Osteoblast (primary cell): ENCODE measurements around the gene AUTS2. TPM values are rescaled to one million over a fixed set of nuclear protein-coding genes. Genes with fewer than 3 reads are reported as not detected.

Experiments used
- DNase-seq: peaks from one replicate; pipeline ENCODE4 v3.0.0; 2011; ENCODE audit warnings: low spot score, mixed read lengths; ENCODE audit not compliant: insufficient read length; ENCODE audit errors: missing footprints
- H2AFZ ChIP-seq: 2 replicates; pipeline ENCODE4 v1.6.0; 2011; ENCODE audit warnings: mild to moderate bottlenecking, low read length
- H3K27ac ChIP-seq: 2 replicates; pipeline ENCODE4 v1.5.1; 2011; ENCODE audit warnings: mild to moderate bottlenecking, low read depth, low read length, moderate library complexity
- H3K27me3 ChIP-seq: 2 replicates; pipeline ENCODE4 v1.6.0; 2012; ENCODE audit warnings: mild to moderate bottlenecking, control low read depth, inconsistent platforms, low read length, moderate library complexity; ENCODE audit not compliant: insufficient read depth
- H3K36me3 ChIP-seq: 2 replicates; pipeline ENCODE4 v1.5.1; 2011; ENCODE audit warnings: mild to moderate bottlenecking, low read length, control low read depth, moderate library complexity; ENCODE audit not compliant: insufficient read depth
- H3K4me1 ChIP-seq: 2 replicates; pipeline ENCODE4 v1.5.1; 2011; ENCODE audit warnings: mild to moderate bottlenecking, low read length, control low read depth, moderate library complexity; ENCODE audit not compliant: insufficient read depth
- H3K4me2 ChIP-seq: 2 replicates; pipeline ENCODE4 v1.6.0; 2011; ENCODE audit warnings: mild to moderate bottlenecking, low read length; ENCODE audit not compliant: insufficient read depth
- H3K4me3 ChIP-seq: fragments of 200-600 bp; sonication (generic); 3 replicates; pipeline ENCODE4 v1.5.1; 2012; ENCODE audit warnings: mild to moderate bottlenecking, low read length, inconsistent platforms; ENCODE audit not compliant: insufficient read depth
- H3K79me2 ChIP-seq: 2 replicates; pipeline ENCODE4 v1.6.0; 2012; ENCODE audit warnings: mild to moderate bottlenecking, low read length, control low read depth, inconsistent platforms; ENCODE audit not compliant: insufficient read depth
- H3K9me3 ChIP-seq: 2 replicates; pipeline ENCODE4 v1.5.1; 2011; ENCODE audit warnings: low read depth, low read length, control low read depth
- H4K20me1 ChIP-seq: 2 replicates; pipeline ENCODE4 v1.6.0; 2012; ENCODE audit warnings: mild to moderate bottlenecking, low read length, control low read depth; ENCODE audit not compliant: insufficient read depth
- total RNA-seq: library from RNA; depleted of rRNA; stranded (reverse); fragments of >200 nt; gene quantifications from 2 replicates; pipeline ENCODE4 v1.2.3, GENCODE V29; 2012
- TF ChIP-seq, protein P1 (sequence below): IDR thresholded peaks from 2 replicates; pipeline ENCODE4 v1.5.1; 2011; ENCODE audit warnings: mild to moderate bottlenecking, low read depth, low read length, moderate library complexity; ENCODE audit errors: extremely low read depth

The AUTS2 gene
- total RNA-seq, 1 donor = 15.2 TPM

DNA sequence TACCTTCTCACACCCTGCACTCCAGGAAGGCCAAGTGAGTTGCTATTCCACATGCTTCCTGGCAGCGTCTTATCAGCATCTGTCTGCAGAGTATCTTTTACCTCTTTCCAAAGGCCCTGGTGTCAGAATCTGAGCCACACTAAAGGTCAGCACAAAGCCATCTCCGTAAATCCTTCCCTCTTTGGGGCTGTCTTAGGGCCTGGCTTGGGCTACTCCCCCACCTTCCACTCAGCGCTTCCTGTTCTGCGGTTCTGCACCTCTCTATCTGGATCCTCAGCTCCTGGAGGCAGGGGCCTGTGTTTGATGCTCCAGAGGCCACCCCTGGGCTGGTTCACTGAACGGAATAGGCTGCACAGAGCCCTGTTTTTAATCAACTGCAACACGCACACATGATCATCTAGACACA lies 1198.8 kb downstream of the AUTS2 start:
- DNase-seq = no peak
- Histone ChIP-seq H3K4me2 (no peak overlapping the region), H3K4me1 (no peaks in the 10 kb centered on the region), H3K4me3 (no peak overlapping the region), H3K27me3 (no peaks in the 10 kb centered on the region), H3K79me2 (no peaks in the 10 kb centered on the region), H3K27ac (no peak overlapping the region), H3K9me3 (no peaks in the 10 kb centered on the region), H4K20me1 (no peaks in the 10 kb centered on the region), H2AFZ (no peak overlapping the region), H3K36me3 (no peaks in the 10 kb centered on the region)
- TF ChIP-seq, protein P1, sequence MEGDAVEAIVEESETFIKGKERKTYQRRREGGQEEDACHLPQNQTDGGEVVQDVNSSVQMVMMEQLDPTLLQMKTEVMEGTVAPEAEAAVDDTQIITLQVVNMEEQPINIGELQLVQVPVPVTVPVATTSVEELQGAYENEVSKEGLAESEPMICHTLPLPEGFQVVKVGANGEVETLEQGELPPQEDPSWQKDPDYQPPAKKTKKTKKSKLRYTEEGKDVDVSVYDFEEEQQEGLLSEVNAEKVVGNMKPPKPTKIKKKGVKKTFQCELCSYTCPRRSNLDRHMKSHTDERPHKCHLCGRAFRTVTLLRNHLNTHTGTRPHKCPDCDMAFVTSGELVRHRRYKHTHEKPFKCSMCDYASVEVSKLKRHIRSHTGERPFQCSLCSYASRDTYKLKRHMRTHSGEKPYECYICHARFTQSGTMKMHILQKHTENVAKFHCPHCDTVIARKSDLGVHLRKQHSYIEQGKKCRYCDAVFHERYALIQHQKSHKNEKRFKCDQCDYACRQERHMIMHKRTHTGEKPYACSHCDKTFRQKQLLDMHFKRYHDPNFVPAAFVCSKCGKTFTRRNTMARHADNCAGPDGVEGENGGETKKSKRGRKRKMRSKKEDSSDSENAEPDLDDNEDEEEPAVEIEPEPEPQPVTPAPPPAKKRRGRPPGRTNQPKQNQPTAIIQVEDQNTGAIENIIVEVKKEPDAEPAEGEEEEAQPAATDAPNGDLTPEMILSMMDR = no peak

- no peak overlapping the region for H3K4me3 ChIP-seq
- DNase-seq = no peak
- H3K9me3 ChIP-seq = no peaks in the 10 kb centered on the region
- TF ChIP-seq, protein P1 = no peak
- no peaks in the 10 kb centered on the region for H3K4me1 ChIP-seq
- H3K79me2 ChIP-seq = no peaks in the 10 kb centered on the region
- no peaks in the 10 kb centered on the region for H3K27me3 ChIP-seq
- H2AFZ ChIP-seq = no peak overlapping the region
- H3K27ac ChIP-seq = no peak overlapping the region
- no peak overlapping the region for H3K4me2 ChIP-seq
- H4K20me1 ChIP-seq = no peaks in the 10 kb centered on the region
- H3K36me3 ChIP-seq = no peaks in the 10 kb centered on the region
These were observed 1201.6 kb downstream of the AUTS2 start for GRCh38 chr7:70799841-70800405.

DNA sequence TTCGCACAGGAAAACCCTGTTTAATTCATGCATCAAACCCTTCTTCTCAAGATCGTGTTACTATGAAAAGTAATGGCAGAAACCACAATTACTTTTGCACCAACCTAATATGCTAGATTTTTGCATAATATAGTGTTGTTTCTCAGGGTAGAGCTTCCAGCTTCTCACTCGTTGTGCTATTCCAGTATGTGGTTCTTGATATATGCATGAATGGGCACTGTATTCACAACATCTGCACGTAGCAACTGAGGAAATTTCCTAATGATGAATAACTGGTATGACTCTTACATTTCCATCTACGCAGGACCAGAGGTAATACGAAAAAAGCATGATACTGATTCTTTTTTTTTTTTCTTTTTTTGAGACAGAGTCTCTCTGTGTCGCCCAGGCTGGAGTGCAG lies 1207.1 kb downstream of the AUTS2 start:
- TF ChIP-seq, protein P1 = no peak
- no peak overlapping the region for H3K4me2 ChIP-seq
- H3K4me3 ChIP-seq = no peak overlapping the region

GRCh38 chr7:70807650-70808049 lies 1209.4 kb downstream of the AUTS2 start:
- H3K79me2 ChIP-seq = no peaks in the 10 kb centered on the region
- H3K27me3 ChIP-seq = no peaks in the 10 kb centered on the region
- no peaks in the 10 kb centered on the region for H4K20me1 ChIP-seq
- DNase-seq = no peak
- no peak overlapping the region for H3K27ac ChIP-seq
- H2AFZ ChIP-seq = no peak overlapping the region
- no peaks in the 10 kb centered on the region for H3K4me1 ChIP-seq
- TF ChIP-seq, protein P1 = no peak
- no peaks in the 10 kb centered on the region for H3K9me3 ChIP-seq
- no peak overlapping the region for H3K4me3 ChIP-seq
- H3K36me3 ChIP-seq = no peaks in the 10 kb centered on the region
- no peak overlapping the region for H3K4me2 ChIP-seq

More for the DNA sequence above, 1207.1 kb downstream of the AUTS2 start:
- Histone ChIP-seq H3K9me3 (no peaks in the 10 kb centered on the region), H4K20me1 (no peaks in the 10 kb centered on the region), H3K27ac (no peak overlapping the region), H3K4me1 (no peaks in the 10 kb centered on the region), H3K27me3 (no peaks in the 10 kb centered on the region), H2AFZ (no peak overlapping the region), H3K36me3 (no peaks in the 10 kb centered on the region), H3K79me2 (no peaks in the 10 kb centered on the region)
- no peak for DNase-seq
